Raji (cell line): ENCODE measurements around the gene STAB2.

ENCODE experiments used
- POLR2A ChIP-seq: IDR thresholded peaks from 2 replicates; pipeline ENCODE4 v1.6.1; 2011; ENCODE audit warnings: low read depth, low read length, control low read depth; ENCODE audit not compliant: insufficient read depth

Gene STAB2

DNA sequence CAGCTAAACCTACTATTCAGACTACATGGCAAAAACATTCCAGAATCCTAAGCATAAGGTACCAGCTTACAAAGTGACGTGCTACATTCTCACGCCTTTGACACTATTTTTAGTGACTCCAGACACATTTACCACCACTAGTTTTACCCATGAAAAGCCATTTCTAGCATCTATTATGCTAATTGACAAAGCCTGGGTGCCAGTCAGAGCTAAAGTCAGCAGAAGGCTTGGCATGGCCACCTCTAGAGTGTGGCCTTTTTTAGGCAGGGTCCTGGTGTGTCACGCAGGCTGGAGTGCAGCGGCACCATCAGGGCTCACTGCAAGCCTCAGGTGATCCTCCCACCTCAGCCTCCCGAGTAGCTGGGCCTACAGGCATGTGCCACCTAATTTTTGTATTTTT, 178.2 kb downstream of the STAB2 start:
- TF ChIP-seq POLR2A, result no peak

DNA sequence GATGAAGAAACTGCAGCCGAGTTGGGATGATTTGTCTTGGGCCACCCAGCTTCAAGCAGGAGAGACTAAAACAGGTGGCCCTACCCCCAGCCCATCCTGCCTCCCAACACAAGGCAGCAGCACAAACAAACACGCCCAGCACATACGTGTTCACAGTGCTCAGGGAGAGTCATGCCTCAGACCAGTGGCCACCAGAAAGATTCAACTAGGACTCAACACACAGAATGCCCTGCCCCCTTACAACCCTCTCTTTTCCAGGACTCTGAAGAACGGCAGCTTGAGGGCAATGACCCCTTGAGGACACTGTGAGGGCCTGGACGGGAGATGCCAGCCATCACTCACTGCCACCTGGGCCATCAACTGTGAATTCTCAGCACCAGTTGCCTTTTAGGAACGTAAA, 179.0 kb downstream of the STAB2 start:
- TF ChIP-seq POLR2A, result no peak

DNA sequence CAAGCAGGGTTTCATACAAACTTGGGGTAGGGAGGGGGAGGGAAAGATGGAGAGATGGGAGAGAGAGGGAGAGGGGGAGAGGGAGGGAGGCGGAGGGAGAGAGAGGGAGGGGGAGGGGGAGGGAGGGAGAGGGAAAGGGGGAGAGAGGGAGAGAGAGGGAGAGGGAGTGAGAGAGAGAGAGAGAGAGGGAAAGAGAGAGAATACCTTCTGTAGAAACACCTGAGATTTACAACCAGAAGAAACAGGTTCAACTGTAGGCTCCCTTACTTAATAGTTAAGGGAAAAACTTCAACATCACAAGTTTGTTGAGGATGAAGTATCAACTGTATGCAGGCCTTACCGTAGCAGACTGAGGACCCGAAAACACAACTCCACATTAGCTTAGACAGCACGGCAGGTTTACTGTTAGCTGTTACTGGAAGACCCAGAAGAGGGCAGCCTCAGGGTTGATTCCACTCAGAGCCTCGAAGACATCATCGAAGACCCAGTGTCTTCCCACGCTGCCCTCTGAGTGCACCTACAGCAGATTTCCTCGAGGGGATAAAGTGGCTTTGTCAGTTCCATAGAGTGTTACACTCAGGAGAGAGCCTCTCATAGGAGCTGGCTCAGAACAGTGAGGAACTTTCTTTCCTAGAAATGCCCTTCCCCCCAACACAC, 181.5 kb downstream of the STAB2 start:
- TF ChIP-seq POLR2A, result no peak

DNA sequence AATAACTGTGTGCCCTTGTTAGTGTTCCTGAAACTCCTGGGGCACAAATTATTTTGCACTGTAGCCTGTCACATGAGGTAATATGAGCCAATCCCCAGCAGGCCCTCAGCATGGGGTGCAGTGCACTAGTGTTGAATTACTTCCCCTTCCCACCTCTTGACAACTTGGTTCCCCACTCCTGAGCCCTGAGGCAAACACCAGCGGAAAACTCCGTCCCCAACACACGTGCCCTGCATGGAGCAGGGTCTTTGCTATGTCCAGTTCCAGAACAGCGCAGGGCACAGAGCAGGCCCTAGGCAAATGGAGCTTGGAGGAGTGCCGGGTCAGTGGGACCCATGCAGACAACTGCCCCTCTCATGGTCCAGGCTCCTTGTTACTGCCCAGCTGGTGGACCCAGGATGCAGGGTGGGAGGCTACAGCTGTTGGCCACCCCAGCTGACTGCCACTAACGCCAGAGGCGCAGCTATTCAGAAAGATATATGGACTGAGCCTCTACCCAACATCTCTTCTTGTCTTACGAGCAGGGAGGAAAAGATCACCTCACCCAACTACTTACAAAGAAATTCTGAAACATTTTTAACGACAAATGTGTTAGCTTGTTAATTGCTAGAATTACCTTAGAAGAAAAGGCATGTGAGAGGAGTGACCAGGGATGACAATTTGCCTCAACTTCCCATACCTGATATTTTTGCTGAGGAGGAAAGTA, 182.3 kb downstream of the STAB2 start:
- no peak for TF ChIP-seq POLR2A

DNA sequence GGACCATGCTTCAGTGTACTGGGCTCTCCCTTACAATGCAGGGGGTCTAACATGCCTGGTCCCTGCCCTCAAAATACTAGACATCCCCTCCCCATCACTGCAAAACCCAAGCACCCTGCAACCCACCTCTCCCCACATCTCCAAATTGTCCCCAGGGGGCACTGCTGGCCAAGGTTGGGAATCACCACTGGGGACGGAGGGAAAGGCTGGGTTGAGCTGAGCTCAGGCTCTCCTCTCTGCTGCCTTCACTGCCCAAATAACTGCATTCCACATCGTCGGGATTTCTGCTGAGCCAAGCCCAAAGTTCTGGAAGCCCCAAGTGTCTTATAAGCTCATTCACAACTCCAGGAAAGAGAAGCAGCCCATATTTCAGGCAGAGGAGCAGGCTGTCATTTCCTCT, 184.4 kb downstream of the STAB2 start:
- TF ChIP-seq POLR2A, result no peak

DNA sequence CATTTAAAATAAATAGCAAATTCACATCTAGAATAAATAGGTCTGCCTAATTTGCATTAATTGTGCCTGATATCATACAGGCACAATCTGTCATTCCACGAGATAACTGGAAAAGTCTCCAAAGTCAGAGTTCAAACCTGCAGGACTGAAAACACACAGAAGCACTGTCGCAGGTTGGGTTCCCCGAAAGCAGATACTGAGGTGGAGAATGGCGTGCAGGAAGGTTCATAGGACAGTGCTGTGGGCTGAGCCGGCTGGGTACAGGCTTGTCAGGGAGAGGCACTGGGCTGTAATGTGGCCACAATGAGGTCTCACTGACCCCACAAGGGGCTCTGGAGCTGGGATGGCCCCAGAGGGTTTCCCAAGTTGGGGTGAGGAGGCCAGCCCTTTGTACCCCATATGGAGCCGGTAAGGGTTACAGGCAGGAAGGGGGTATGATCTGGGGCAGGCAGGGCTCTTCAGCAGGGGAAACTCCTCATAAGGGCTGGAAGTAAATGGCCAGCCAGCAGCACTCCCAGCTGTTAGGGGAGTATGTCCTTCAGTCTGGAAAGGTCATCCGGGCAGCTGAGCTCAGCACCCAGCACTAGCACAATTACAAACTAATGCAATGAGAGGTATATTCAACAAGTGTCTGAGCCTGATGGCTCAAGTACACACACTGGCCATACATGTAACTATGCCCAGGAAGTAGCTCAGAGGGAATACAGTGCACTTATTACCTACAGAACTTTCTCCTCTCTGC, 185.5 kb downstream of the STAB2 start:
- no peak for TF ChIP-seq POLR2A

DNA sequence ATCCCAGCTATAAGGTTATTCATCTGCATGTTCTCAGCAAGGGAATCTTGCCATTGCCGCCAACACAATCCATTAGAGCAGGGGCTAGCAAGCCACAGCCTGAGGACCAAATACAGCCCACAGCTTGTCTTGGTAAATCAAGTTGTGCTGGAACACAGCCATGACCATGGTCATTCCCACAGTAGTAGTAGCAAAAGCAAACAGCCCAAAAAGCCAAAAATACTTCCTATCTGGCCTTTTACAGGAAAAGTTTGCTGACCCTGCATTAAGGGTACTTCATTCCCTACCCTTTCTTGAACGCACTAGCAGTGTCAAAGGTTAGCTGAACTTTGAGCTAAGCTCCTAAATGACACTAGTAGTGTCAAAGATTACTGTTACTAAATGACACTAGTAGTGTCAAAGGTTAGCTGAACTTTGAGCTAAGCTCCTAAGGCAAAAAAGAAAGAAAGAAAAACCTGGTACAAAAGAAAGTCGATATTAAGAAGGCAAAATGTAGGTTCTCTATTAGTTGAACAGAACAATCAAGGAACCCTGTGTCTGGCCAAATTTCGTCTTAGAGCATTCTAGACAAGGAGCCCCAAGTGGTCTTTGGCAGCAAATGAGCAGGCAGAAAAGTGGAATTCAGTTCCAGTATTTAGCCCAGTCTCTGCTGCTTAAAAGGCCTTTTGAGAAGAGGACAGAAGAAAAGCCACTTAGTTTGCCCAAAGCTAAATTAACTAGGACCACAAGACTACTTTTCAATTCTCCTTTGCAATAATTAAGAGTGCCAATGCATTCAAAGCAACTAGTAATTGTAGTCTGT, 186.2 kb downstream of the STAB2 start:
- no peak for TF ChIP-seq POLR2A

DNA sequence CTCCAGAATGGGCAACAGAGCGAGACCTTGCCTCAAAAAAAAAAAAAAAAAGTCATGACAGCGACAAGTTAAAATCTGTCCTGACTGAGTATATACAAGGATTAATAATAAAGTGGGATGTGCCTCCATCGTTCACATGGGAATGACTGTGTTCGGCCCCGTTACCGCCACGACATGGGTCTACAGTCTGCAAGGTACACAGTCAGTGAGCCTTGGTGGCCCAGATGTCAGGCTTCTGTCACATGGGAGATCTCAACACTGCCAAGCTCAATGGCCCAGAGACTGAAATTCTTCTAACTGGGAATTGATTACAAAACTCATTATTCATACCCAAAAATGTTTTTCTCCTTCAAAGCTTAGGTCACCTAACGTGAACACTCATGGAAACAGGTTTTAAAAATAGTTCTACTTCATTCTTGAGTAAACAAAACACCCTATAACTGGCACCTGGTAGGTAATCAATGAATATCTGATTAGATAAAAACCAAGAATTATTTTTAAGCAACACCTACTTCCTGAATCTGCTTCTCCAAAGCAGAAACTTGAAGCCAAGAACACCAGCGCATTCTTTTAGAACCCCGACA, 188.0 kb downstream of the STAB2 start:
- no peak for TF ChIP-seq POLR2A

DNA sequence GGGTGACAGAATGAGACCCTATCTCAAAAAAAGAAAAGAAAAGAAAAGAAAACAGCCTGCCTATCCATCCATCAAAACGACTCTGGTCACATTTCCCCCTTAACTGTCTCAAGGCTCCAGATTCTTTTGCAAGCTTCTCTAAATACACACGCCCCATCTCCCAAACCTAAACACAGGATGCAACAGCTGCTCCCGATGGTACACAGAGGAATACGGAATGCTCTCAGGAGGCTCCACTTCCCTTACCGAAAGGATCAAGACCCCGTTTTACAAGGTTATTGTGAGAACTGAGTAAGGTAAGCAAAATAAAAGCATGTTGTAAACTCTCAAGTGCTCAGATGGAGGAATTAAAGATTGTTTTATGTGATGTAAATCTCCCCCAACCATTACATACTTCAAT, 191.7 kb downstream of the STAB2 start:
- TF ChIP-seq POLR2A, result no peak

DNA sequence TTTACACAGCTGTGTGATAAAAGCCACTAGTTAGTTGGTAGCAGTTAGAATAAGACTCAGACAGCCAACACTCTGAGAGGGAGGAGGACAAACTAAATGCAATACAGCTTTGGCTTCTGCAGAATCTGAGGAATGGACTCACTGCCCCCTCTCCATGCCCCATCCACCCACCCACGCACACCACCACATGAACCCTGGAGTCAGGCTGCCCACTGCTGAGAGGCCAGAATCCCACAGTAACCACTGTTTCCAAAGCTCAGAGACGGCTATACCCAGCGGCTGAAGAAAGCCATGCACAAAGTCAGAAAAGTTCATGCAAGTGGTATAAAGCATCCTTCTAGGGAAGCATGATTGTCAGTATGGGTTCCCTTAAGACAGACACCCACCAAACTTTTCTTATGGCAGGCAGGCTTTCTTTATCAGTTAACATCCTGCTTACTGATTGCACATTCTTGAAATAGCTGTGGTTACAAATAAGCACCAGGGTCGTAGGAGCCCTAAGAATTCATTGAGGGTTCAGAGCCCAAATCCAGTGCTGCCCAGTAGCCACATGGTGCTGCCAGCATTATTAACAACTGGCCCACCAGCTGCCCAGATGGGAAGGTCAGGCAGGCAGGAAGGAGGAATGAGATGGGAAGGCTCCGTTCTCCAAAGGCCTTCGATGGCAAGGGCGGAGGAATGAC, 192.5 kb downstream of the STAB2 start:
- no peak for TF ChIP-seq POLR2A

DNA sequence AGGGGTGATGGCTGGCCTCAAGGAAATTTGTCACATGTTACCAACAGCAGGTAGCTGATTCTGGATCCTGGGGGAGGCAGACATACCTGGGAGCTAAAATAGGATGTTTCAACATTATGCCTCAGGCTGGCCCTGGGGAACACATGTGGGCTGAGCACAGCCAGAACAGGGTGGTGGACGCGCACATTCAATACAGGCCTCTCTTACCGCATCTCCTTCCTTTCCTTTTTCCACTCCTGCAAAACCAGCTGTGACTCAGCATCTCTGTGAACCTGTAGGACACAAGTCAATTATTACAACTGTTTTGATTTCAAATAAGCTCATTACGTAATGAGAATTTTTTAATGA, 193.0 kb downstream of the STAB2 start:
- TF ChIP-seq POLR2A, result no peak

DNA sequence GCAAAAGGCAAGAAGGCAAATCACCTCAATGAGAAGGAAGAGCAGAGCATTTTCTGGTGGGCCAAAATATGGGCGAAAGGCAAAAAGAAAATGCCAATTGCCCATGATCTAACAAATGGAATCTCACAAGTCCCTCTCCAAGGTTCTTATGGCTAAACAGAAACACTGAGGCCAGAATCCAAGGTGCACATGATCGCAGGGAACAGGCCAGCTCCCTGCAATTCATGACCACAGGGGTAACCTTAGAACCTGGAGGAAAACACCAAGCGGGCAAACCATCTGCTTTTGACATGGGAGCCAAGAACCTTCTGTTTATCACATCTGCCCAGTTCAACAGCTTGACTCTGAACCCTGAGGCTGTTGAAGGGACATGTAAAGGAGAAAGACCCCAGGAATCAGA, 193.9 kb downstream of the STAB2 start:
- TF ChIP-seq POLR2A, result no peak

DNA sequence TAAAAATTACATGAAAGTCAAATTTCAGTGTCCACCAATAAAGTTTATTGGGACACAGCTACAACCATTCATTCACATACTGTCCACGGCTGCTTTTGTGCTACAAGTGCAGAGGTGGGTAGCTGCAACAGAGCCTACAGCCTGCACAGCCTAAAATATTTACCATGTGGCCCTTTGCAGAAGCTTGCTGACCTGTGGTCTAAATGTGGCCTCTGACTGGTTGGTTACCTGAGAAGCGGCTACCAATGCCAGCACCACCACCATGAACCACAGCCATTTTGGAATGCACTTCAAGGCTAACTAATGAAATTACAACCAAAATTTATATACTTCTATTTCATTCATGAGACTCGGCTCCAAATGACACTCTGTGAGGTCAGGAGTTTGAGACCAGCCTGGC, 195.3 kb downstream of the STAB2 start:
- TF ChIP-seq POLR2A, result no peak
